Activated CD4-positive, CD25-positive, alpha-beta regulatory T cell (primary cell): ENCODE results near the gene ERCC8.
"Not testable (repeated sequence)": the region's sequence is repeated elsewhere in the genome, so short reads cannot be mapped to it uniquely, and the experiment has no call there.

Experiments used
- DNase-seq, 4 experiments: peaks; one replicate each; lab custom pipeline; 2025; lab: John Stamatoyannopoulos, UW

ERCC8 gene

GRCh38 chr5:60903356-60903755 is 41.5 kb downstream of the ERCC8 start:
- no peak for DNase-seq

- no peak for DNase-seq
Observed at GRCh38 chr5:60896991-60897390, 47.9 kb downstream of the ERCC8 start.

- no peak for DNase-seq
Observed at GRCh38 chr5:60893521-60893920, 51.3 kb downstream of the ERCC8 start.

GRCh38 chr5:60891667-60892066 is 53.2 kb downstream of the ERCC8 start:
- no peak for DNase-seq

GRCh38 chr5:60888359-60889061 is 56.4 kb downstream of the ERCC8 start:
- no peak for DNase-seq

- DNase-seq = no peak
Observed at GRCh38 chr5:60887746-60888145, 57.1 kb downstream of the ERCC8 start.

GRCh38 chr5:60887096-60887495 is 57.8 kb downstream of the ERCC8 start:
- no peak for DNase-seq

- no peak for DNase-seq
Observed at GRCh38 chr5:60886158-60886557, 58.7 kb downstream of the ERCC8 start.

- DNase-seq = no peak
Observed at GRCh38 chr5:60883229-60883628, 61.6 kb downstream of the ERCC8 start.

GRCh38 chr5:60872892-60873291 is 72.0 kb downstream of the ERCC8 start:
- DNase-seq = no peak

- no peak for DNase-seq
Observed at GRCh38 chr5:60870857-60871256, 74.0 kb downstream of the ERCC8 start.

GRCh38 chr5:60860572-60860971 is 84.3 kb downstream of the ERCC8 start:
- DNase-seq = not testable (repeated sequence)

GRCh38 chr5:60856066-60856465 is 88.8 kb downstream of the ERCC8 start:
- no peak for DNase-seq

GRCh38 chr5:60852940-60853339 is 91.9 kb downstream of the ERCC8 start:
- no peak for DNase-seq

GRCh38 chr5:60852317-60852716 is 92.6 kb downstream of the ERCC8 start:
- DNase-seq = no peak

GRCh38 chr5:60851626-60852025 is 93.2 kb downstream of the ERCC8 start:
- no peak for DNase-seq

- DNase-seq = no peak
Observed at GRCh38 chr5:60846298-60846697, 98.6 kb downstream of the ERCC8 start.

GRCh38 chr5:60843936-60844905 is 100.6 kb downstream of the ERCC8 start, which contains the start of gene ELOVL7:
Gene ELOVL7, minus strand, starts transcription at chr5:60844269. Its CDS starts 56,872 bp downstream, at chr5:60787397.
- peak in 1 of 4 experiments; percentile 3 for DNase-seq

GRCh38 chr5:60843386-60843935 is 101.4 kb downstream of the ERCC8 start:
- no peak for DNase-seq

- DNase-seq = no peak
Observed at GRCh38 chr5:60842871-60843385, 101.9 kb downstream of the ERCC8 start.

GRCh38 chr5:60841361-60841760 is 103.5 kb downstream of the ERCC8 start:
- DNase-seq = no peak

- DNase-seq = no peak
Observed at GRCh38 chr5:60836131-60836530, 108.7 kb downstream of the ERCC8 start.
